Stimulated activated CD4-positive, alpha-beta T cell treated with anti-CD3 and anti-CD28 coated beads, Interleukin-15, amount 100 ng/mL, for 24 hours (primary cell): Measurements from ENCODE around the gene HEXIM2.
"Not testable (repeated sequence)": the region's sequence is repeated elsewhere in the genome, so short reads cannot be mapped to it uniquely, and the experiment has no call there.

ENCODE experiments used
- DNase-seq: peaks from one replicate; pipeline ENCODE4 v3.0.0-alpha.2; 2020

Gene HEXIM2

DNA sequence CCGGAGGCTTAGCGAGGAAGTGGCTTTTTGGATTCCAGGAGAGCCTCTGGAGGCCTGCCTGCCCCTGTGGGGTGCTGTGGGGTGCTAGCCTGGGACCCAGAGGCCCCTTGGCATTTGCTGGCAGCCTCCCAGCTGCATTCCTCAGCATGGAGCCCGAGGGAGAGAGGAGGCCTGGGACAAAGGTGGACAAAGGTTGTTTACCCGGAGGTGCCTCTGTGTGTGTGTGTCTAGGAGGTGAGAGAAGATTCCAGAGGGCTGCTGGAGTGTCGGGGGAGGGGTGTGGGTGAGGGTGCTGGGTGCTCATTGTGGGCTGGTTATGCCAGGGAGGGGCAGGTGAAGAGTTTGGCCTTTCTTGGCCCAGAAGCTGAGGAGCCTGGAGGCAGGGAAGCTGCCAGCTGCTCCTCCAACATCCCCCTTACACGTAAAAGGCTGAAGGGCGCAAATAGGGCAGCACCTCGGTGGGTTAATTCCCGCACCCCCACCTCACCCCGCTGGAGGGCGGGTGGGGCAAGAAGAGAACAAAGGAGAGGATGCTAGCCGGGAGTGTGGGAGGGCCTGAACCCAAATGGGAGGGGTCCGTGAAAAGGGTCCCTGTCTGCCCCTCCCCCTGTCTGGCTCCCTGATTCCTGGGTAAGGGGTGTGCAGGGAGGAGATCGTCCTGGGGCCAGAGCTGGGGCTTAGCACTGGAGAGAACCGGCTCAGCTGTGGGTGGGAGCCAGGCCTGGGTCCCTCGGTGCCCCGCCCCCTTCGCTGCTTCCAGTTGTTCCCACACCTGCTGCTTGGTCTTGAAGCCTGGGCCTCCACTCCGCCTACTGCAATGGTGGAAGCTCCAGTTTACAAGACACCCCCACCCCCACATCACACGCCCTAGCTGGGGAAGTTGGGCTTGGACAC lies 9.9 kb downstream of the HEXIM2 start:
- DNase-seq, result no peak

DNA sequence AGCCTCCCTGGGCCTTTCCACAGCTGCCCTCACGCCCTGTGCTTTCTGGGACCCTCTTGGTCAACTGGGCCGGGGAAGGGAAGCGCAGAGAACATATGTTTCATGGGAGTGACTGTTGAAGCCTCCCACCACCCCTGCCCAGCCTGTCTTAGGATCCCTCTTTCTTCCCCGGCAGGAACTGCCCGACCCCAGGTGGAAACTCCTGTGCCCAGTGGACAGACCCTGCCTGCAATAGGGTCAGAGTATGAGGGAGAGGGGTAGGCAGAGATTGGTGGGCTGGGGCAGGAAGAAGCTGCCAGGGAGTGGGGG lies 10.5 kb downstream of the HEXIM2 start:
- DNase-seq, result no peak

DNA sequence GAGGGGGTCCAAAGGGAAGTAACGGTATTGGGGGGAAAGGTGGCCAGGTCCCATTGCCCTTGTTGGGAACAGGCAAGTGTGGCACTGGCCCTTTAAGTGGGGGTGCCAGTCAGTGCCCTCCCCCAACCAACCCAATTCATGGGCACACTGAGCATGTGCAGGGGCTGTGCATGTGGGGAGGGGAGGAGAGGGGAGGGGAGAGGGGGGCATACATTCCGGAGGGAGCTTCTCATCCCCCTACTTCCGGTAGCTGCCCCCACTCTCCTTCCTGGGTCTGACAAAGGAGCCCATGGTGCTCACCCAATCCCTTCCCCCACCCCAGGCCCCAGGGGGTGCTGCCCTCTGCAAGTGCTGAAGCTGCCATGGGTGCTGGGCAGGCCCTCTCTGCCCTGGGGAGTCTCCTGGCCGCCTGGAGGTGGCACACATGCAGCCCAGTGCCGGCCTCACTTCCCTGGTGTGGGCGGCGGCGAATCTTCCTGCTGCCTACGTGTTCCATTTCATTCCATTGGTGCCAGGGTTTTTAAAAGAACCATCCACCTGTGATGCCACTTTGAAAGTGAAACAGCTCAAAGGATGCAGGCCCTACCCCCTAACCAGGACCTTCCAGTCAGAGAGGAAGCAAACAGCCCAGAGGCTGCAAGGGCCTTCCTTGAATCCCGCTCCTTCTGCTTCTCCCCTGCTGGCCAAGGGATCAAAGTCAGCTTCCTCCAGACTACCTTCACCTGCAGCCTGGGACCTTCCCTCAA lies 11.0 kb downstream of the HEXIM2 start:
- DNase-seq, result peak; percentile 68

DNA sequence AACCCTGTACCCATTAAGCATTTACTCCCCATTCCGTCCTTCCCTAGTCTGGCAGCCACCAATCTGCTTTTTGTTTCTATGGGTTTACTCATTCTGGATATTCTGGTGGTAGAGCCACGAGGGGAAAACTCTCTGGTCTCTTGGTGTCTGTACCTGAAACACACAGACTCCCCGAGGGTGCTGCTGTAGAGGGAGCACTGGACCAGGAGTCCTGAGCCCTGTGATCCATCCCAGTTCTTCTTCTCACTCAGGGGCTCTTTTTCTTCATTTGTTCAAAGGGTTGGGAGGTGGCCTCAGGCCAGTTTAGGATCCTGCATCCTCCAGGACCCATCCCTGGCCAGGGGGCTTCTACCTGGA lies 14.1 kb downstream of the HEXIM2 start:
- DNase-seq, result no peak

DNA sequence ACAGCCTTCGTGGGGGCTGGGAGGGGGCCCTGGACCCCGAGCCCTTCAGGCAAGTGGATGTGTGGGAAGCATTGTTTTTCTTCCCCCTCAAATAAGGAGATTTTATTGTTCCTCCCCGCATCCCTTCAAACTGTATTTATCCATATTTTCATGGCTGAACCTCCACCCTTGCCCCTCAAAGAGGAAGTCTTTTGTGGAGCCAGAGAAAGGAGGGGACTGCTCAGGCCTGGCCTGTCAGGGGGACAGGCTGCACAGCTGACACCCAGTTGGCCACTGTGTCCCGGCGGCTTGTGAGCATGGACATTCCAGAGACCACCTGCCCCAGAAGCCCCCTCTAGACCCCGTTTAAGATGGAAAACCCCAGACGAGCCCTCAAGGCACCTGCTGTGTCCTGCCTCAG lies 15.9 kb downstream of the HEXIM2 start:
- no peak for DNase-seq

DNA sequence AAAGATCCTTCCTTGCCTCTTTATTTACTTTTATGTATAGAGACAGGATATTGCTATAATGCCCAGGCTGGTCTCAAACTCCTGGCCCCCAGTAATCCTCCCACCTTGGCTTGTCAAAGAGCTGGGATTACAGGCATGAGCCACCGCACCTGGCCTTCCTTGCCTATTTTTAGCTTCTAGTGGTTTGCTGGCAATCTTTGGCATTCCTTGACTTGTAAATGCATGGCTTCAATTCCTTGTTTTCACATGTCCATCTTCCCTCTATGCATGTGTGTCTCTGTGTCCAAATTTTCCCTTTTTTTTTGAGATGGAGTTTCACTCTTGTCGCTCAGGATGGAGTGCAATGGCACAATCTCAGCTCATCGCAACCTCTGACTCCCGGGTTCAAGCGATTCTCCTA lies 22.5 kb downstream of the HEXIM2 start:
- DNase-seq, result no peak

DNA sequence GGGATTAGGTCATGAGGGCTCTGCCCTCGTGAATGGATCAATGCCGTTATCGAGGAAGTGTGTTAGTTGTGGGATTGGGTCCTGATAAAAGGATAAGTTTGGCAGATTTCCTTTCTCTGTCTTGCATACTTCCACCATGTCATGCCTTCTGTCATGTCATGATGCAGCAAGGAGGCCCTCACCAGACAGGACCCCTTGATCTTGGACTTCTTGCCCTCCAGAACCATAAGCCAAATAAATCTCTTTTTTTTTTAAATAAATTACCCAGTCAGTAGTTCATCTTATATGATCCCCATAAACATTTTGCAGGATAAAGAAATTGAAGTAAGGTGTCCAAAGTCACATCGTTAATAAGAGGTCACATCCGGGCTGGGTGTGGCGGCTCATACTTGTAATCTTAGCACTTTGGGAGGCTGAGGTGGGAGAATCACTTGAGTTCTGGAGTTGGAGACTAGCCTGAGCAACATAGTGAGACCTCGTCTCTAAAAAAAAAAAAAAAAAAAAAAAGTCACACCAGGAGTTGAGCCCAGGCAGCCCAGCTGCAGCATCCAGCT lies 25.2 kb downstream of the HEXIM2 start:
- no peak for DNase-seq

DNA sequence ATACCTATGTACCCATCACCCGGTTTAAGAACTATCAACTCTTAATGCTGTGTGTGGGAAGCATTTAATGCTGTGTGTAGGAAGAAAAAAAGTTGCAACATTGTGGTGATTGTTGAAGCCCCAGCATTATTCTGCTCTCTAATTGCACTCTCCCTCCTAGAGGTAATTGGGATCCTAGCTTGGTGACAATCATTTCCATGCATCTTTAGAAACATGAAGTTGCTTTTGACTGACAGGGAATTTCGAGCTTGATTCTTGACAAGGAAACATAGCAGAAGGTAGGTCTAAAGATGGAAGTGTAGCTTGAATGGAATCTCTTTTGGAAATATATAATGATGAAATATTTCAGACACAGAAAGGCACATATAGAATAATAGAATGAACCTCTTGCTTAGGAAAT lies 27.3 kb downstream of the HEXIM2 start:
- DNase-seq, result no peak

DNA sequence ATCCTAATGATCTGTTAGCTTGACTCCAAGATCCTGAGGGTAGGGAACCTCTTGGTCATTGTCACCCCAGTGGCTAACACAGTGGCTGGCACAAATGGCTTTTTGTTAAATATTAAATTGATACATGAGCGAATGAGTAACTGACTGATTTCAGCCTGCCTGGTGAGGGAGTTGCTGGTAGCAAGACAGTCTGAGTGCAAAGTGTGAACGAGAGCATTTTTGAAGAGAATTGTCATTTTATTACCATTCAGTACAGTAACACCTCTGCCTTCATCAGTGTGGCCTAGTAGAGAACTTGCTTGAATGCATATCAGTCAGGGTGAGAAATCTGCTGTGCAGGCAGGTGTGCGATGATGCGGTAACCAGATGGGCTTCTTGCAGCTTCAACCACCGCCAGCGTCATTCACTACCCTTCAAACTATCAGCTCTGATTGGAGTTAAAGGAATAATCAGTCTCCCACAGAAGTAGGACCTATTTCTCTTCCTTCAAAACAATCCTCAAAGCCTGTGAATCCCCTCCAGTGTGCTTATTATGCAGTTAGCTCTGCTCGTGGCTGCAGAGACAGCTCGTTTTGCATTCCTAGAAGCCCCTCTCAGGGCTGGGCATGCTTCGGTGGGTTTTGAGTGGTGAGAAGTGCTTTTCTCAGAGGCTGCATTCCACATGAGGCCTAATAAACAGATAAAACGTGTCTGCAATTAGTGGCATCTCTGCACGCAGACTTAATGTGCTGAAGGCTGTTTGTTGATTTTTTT lies 29.0 kb downstream of the HEXIM2 start:
- no peak for DNase-seq

DNA sequence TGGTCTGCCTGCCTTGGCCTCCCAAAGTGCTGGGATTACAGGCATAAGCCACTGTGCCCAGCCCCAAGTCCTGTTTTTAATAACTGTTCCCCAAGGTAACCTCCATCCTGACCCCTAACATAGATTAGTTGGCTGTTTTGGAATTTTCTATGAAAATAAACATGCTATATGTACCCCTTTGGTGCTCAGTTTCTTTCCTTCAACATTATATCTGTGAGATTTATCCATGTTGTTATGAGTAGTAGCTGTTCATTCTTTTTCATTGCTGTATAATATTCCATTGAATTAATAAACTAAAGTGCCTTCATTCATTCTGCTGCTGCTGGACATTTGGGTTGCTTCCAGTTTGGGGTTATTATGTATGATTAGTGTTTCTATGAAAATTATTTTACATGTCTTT lies 33.7 kb downstream of the HEXIM2 start:
- no peak for DNase-seq

DNA sequence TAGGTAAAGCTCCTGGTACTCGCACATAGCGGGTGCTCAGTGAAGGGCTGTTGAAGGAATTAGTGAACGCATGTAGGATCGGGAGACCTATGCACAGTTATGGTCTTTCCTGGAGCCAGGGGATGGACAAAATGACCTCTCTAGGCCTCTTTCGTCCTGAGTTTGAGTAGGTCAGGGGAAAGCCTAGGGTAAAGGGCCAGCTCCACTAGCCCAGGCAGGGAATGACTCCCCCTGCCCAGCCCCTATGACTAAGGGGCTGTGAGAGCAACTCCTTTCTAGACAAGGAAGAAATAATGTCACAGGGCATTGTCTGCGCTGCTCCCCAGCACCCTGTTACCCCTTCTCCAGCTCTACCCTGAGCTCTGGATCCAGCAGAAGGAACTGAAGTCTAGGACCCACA lies 35.4 kb downstream of the HEXIM2 start:
- no peak for DNase-seq

DNA sequence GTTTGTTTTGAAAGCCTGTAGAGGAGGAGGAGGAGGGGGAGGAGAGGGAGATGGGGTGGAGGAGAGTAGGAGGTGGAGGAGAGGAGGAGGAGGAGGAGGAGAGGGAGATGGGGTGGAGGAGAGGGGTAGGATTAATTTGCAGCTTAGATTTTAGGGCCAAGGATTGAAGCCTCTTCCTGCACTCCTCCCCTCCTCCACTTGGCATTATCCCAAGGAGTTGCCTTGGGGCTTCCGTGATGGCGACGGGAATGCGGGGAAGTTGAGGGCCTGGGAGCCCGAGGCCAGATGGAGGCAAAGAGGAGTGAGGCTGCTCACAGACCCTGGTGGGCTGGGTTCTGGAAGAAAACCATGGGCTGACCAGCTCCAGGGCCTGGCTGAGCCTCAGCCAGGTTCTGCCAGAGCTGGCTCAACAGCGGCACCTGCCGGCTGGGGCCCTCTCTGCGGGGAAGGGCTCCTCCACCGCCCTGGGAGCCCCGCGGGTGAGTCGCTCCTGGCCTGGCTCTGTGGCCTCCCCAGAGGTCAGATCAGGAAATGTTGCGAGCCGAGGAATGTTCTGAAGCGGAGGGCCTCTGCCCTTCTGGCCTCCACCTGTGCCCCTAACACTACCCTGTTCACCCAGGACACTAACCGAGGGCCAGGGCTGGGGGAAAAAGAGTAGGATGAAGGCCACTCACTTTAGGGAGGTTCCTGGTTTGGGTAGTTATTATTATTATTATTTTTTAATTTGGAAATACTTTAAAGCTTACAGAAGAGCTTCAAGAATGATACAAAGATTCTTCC lies 36.1 kb downstream of the HEXIM2 start:
- DNase-seq, result peak; percentile 94

DNA sequence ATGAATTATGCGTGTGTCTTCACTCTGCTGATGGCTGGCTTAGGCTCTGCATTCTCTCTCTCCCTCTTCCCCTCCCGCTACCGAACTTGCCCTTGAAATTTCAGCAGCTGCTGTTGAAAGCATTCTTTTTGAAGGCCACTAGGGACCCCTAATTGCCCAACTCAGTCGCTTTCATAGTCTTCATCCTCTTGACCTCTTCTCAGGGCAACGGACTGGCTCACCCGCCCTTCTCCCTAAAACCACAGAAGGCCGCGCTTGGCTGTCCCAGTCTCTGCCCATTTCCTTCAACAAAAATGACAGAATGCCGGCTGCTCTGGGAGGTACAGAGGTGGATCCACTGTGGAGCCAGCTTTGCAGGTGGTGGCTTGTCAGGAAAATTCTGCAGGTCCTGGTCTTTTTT lies 39.0 kb downstream of the HEXIM2 start:
- DNase-seq, result no peak

DNA sequence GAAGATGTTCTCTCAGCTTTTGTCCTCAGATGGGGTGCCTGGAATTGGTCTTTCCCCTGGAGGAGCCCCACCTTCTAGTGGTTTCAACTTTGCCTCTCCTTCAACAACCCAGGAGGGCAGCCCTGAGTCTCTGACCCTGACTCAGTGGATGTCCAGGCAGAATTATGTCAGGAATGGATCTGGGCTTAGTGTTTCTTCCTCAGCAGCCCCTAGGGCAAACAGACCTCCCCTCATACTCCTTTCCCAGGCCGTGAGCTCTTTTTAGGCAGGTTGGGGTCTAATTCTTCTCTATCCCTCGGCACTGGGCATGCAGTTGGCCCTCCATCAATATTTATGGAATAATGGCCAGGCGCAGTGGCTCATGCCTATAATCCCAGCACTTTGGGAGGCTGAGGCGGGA lies 39.8 kb downstream of the HEXIM2 start:
- DNase-seq, result no peak

DNA sequence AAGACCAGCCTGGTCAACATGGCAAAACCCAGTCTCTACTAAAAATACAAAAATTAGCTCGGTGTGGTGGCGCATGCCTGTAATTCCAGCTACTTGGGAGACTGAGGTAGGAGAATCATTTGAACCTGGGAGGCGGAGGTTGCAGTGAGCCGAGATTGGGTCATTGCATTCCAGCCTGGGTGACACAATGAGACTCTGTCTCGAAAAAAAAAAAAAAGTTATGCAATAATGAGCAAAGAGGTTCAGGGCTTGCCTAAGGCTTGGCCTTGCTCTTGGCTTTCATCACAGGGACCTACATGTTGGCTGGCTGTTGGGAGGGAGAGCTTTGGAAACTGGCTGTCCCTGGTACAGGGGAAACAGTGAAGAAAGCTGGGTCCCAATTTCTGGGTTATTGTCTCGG lies 40.2 kb downstream of the HEXIM2 start:
- DNase-seq, result not testable (repeated sequence)

DNA sequence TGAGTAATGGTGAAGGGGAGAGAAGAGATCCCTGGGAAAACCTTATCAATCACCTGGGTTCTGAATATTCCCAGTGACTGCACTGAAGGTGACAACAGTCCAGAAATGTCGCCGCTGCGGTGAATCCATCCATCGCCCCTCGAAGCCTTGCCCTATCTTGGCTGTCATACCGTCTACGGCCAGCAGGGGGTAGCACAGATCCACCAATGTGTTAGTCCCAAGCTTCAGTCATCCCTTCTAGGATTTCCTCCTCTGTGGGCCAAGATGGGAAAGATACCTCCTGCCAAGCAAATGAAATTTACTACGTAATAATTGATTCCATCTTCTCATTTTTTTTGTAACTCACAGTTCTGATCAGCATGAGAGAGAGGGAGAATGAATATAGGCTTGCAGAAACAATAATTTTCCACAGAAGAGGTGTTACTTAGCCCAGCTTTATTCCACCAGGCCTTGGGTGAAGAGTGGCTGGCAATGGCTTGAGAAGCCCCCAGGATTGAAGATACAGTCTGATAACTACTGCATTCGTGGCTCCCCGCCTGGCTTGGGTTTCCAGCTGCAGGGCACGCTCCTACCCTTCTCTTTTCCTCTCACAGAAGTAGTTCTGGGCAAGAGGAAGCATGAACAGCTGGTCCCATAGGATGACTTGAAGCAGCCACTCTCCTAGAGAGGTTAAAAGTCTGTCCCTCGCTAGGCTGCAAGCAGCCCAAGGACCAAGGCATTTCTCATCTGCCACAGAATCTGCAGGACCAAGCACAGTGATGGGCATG lies 57.4 kb downstream of the HEXIM2 start:
- peak; percentile 90 for DNase-seq
